Smooth muscle cell of the pulmonary artery (primary cell): ENCODE results near the gene WIPF3. TPM values are rescaled to one million over a fixed set of nuclear protein-coding genes. Genes with fewer than 3 reads are reported as not detected.

ENCODE experiments used
- total RNA-seq: library from RNA; depleted of rRNA; stranded (reverse); fragments of >200 nt; gene quantifications from 2 replicates; pipeline ENCODE4 v1.2.3, GENCODE V29; 2014

The WIPF3 gene
- 0.07 TPM in 2 replicates for total RNA-seq

GRCh38 chr7:29806208-29806994, at the start of gene WIPF3:
Gene WIPF3 (plus strand): TSS chr7:29806508. CDS start chr7:29834725, 28,217 bp downstream.

Other genes starting within 250 kb of the WIPF3 start
- 0.20 and 0.39 TPM in 2 replicates for gene PRR15, start 242.7 kb upstream of the WIPF3 start, total RNA-seq
- 92.3 and 146 TPM in 2 replicates for gene SCRN1, start 183.3 kb downstream of the WIPF3 start, total RNA-seq
- gene FKBP14, start 220.2 kb downstream of the WIPF3 start, total RNA-seq: 33.1 and 45.0 TPM in 2 replicates
- 13.3 and 13.7 TPM in 2 replicates for gene PLEKHA8, start 221.9 kb downstream of the WIPF3 start, total RNA-seq